Measurements from ENCODE around the gene KCNH8. TPM values are rescaled to one million over a fixed set of nuclear protein-coding genes. Genes with fewer than 3 reads are reported as not detected.

The KCNH8 gene
- total and polyA plus RNA-seq, 10 of the 15 experiments (the other 5 are each of a cell fraction or from before 2014, with no cell fraction given) = under 0.01 to 0.18 (median 0.07) TPM; not detected in 2

GRCh38 chr3:19146685-19147650, 1.3 kb upstream of the KCNH8 start:
- ChIA-PET CTCF (interaction anchor here (0.8 to 1.1 kb wide), 3 partner anchors 11 to 17 kb away, joined by 3 to 4 read pairs (median 3); no protein-coding TSS in a partner anchor), POLR2A (no interaction called here), SMC1A (ENCODE audit: uncharacterized antibody, unreplicated experiment) (no interaction called here), RAD21 (ENCODE audit: unreplicated experiment) (no interaction called here)
- Histone ChIP-seq H3K9me3 (replicated peaks; ENCODE audit: control insufficient read depth, insufficient read depth, low read length) (no peaks in the 10 kb centered on the region; the same call in 2 of the 3 replicates), H3K27me3 (replicated peaks in 1 of 2; ENCODE audit: control insufficient read depth in 2 of 2, insufficient read depth in 2 of 2, low read length in 1 of 2) (peaks cover 0 to 7% of the 10 kb centered on the region in 2 experiments; a peak in 3 of 4 replicates), H3K9ac (ENCODE audit: control insufficient read depth, insufficient read depth, low read length) (peak overlapping the region; percentile 28; the same call in 1 of the 2 replicates), H3K4me3 (peak overlapping the region; percentile 70), H4K20me1 (ENCODE audit: control insufficient read depth, insufficient read depth) (no peaks in the 10 kb centered on the region), H3K36me3 (ENCODE audit: control insufficient read depth in 2 of 2, insufficient read depth in 2 of 2, low read length in 1 of 2) (no peaks in the 10 kb centered on the region), H3K27ac (ENCODE audit: control insufficient read depth, insufficient read depth) (no peak overlapping the region), H3K79me2 (ENCODE audit: control insufficient read depth, insufficient read depth, low read length) (no peaks in the 10 kb centered on the region), H3K4me2 (ENCODE audit: control insufficient read depth, insufficient read depth) (peak overlapping the region; percentile 90), H2AFZ (ENCODE audit: control insufficient read depth, low read depth, low read length) (peak overlapping the region; percentile 78), H3K4me1 (ENCODE audit: control insufficient read depth, insufficient read depth, low read length) (no peaks in the 10 kb centered on the region)
- no TSS peak for BruUV-seq (replicated peaks)
- ATAC-seq (peak; percentile 90), DNase-seq (ENCODE audit: low read depth, low spot score) (no peak), FAIRE-seq (peak; percentile 62)
- under 1% methylated on average over 29 of the region's 60 CpGs for WGBS (ENCODE audit: insufficient coverage, insufficient replicate concordance, low lambda C conversion rate, missing lambda C conversion rate)
- intact Hi-C loops (cut with micrococcal nuclease; ENCODE audit: unreplicated experiment) (no loop called here), in situ Hi-C loops (cut with MboI) (no loop called here)
- TF ChIP-seq SIX5 (IDR thresholded peaks at IDR 0.05; ENCODE audit: low read depth, low read length, severe bottlenecking) (no peak), ATF7 (IDR thresholded peaks at IDR 0.05; ENCODE audit: low read depth) (no peak), IKZF2 (IDR thresholded peaks at IDR 0.05) (0 out of 4 replicates have a peak, but pooled peaks of 1 of the 2 experiments have one; percentile 20), EGR1 (IDR thresholded peaks at IDR 0.05; ENCODE audit: borderline replicate concordance in 1 of 2, low read depth in 2 of 2, low read length in 2 of 2) (peak in 1 of 2 experiments; percentile 13; a peak in 1 of 3 replicates), SMARCA5 (IDR thresholded peaks at IDR 0.05) (no peak), CREM (IDR thresholded peaks at IDR 0.05; ENCODE audit: low read depth) (peak; percentile 42; the same call in 1 of the 2 replicates), CTCF (IDR thresholded peaks at IDR 0.05 in 2 of 3, conservative IDR thresholded peaks at IDR 0.05 in 1 of 3; ENCODE audit: control insufficient read depth in 2 of 3, extremely low read depth in 1 of 3, insufficient read depth in 1 of 3, low read depth in 3 of 3, low read length in 3 of 3) (peak; percentile 29 to 57 (median 50)), ZNF622 (IDR thresholded peaks at IDR 0.05) (no peak), TCF7 (IDR thresholded peaks at IDR 0.05; ENCODE audit: borderline replicate concordance) (0 out of 2 replicates have a peak, but pooled peaks have one; percentile 12), POU2F2 (IDR thresholded peaks at IDR 0.05; ENCODE audit: borderline replicate concordance, low read depth, low read length) (no peak), GABPA (IDR thresholded peaks at IDR 0.05; ENCODE audit: low read depth) (peak; percentile 47; the same call in 1 of the 2 replicates), BMI1 (IDR thresholded peaks at IDR 0.05; ENCODE audit: borderline replicate concordance) (no peak), RAD21 (IDR thresholded peaks at IDR 0.05; ENCODE audit: insufficient read depth, low read depth, low read length) (0 out of 2 replicates have a peak, but pooled peaks have one; percentile 26), SMC3 (IDR thresholded peaks at IDR 0.05; ENCODE audit: borderline replicate concordance, low read length) (peak; percentile 8; the same call in 1 of the 2 replicates), MEF2A (IDR thresholded peaks at IDR 0.05; ENCODE audit: insufficient read depth, low read depth, low read length) (0 out of 2 replicates have a peak, but pooled peaks have one; percentile 10), RUNX3 (IDR thresholded peaks at IDR 0.05; ENCODE audit: low read length) (0 out of 2 replicates have a peak, but pooled peaks have one; percentile 16)
- TF ChIP-seq, protein P1, sequence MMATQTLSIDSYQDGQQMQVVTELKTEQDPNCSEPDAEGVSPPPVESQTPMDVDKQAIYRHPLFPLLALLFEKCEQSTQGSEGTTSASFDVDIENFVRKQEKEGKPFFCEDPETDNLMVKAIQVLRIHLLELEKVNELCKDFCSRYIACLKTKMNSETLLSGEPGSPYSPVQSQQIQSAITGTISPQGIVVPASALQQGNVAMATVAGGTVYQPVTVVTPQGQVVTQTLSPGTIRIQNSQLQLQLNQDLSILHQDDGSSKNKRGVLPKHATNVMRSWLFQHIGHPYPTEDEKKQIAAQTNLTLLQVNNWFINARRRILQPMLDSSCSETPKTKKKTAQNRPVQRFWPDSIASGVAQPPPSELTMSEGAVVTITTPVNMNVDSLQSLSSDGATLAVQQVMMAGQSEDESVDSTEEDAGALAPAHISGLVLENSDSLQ (IDR thresholded peaks at IDR 0.05) = peak; percentile 22; the same call in 1 of the 2 replicates
